ENCODE results near the gene CGN. TPM values are rescaled to one million over a fixed set of nuclear protein-coding genes. Genes with fewer than 3 reads are reported as not detected.

The CGN gene, protein sequence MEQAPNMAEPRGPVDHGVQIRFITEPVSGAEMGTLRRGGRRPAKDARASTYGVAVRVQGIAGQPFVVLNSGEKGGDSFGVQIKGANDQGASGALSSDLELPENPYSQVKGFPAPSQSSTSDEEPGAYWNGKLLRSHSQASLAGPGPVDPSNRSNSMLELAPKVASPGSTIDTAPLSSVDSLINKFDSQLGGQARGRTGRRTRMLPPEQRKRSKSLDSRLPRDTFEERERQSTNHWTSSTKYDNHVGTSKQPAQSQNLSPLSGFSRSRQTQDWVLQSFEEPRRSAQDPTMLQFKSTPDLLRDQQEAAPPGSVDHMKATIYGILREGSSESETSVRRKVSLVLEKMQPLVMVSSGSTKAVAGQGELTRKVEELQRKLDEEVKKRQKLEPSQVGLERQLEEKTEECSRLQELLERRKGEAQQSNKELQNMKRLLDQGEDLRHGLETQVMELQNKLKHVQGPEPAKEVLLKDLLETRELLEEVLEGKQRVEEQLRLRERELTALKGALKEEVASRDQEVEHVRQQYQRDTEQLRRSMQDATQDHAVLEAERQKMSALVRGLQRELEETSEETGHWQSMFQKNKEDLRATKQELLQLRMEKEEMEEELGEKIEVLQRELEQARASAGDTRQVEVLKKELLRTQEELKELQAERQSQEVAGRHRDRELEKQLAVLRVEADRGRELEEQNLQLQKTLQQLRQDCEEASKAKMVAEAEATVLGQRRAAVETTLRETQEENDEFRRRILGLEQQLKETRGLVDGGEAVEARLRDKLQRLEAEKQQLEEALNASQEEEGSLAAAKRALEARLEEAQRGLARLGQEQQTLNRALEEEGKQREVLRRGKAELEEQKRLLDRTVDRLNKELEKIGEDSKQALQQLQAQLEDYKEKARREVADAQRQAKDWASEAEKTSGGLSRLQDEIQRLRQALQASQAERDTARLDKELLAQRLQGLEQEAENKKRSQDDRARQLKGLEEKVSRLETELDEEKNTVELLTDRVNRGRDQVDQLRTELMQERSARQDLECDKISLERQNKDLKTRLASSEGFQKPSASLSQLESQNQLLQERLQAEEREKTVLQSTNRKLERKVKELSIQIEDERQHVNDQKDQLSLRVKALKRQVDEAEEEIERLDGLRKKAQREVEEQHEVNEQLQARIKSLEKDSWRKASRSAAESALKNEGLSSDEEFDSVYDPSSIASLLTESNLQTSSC
- total RNA-seq: 100 to 1,000 TPM in 3 of 6 donors, 10 to 100 TPM in 3; 51.6 to 223 (median 99.2) TPM

DNA sequence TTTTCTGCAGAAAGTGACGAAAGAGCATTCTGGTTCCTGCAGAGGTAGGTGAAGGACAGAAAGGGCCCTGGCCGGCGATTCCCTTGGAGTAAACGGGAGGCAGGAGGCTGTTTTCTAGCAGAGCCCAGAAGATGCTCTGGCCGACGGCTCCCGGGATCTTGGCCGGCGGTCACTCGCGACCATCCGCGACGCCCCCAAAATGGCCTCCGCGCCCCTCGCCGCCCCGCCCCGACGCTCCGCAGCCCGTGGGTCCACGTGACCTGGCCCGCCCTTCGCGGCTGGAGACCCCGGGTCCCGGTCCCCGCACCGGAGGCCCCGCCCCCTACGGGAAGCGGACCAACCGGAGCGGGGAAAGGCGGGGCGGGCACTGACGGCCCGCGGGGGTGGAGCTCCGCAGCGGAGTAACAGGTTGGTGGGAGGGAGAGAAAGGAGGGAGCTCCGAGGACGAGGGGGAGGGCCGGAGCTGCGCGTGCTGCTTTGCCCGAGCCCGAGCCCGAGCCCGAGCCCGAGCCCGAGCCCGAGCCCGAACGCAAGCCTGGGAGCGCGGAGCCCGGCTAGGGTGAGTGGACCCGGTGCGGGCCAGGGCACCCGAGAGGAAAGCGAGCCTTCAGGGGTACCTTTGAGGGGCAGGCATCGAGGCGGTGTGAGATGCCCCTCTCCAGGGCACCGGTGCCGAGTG lies at the start of gene CGN:
Gene CGN (plus strand): TSS at position 431 of the 679 bp plus-strand sequence. CDS start 7,133 bp downstream, outside the sequence.
- peaks cover 11 to 31% (median 23%) of the 10 kb centered on the region in 4 donors for H3K4me1 ChIP-seq
- no peaks in the 10 kb centered on the region for H3K9me3 ChIP-seq
- H3K4me3 ChIP-seq: peak within 1 kb of the TSS; percentile 44 to 92 (median 72)
- TF ChIP-seq EP300 (IDR thresholded peaks at IDR 0.05): no peak
- TF ChIP-seq POLR2AphosphoS5 (IDR thresholded peaks at IDR 0.05): peak in 1 of 2 donors; percentile 55
- no peak for TF ChIP-seq CTCF (IDR thresholded peaks at IDR 0.05)
- peak in 3 of 4 donors; percentile 5 to 78 (median 15) for TF ChIP-seq POLR2A (IDR thresholded peaks at IDR 0.05)
- H3K27me3 ChIP-seq: no peaks in the 10 kb centered on the region
- H3K36me3 ChIP-seq: no peaks in the 10 kb centered on the region
- H3K27ac ChIP-seq: peak within 1 kb of the TSS; percentile 73 to 87 (median 84)
- 0 to 1% methylated on average over 16 to 38 of the region's 68 CpGs for WGBS, 2 donors
- peak; percentile 94 to 96 for DNase-seq
- ATAC-seq (ENCODE audit: low FRiP score in 2 of 2): peak; percentile 87 to 95

DNA sequence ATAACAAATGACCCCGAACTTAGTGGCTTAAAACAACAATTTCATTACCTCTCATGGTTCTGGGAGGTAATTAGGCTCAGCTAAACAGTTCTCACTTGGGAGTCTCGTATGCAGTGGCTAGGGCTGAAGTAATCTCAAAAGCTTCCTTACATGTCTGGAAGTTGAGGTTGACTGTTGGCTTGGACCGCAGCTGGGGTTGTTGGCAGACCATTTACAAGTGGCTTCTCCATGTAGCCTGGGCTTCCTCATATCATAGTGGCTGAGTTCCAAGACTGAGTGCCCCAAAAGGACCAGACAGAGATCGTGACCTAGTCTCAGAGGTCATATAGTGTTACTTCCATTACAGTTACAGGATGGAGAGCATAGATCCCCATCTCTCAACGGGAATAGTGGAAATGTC lies 49.5 kb upstream of the CGN start:
- no peak for ATAC-seq (ENCODE audit: low FRiP score in 2 of 2)
- TF ChIP-seq POLR2A (IDR thresholded peaks at IDR 0.05) (no peak), CTCF (IDR thresholded peaks at IDR 0.05) (no peak), POLR2AphosphoS5 (IDR thresholded peaks at IDR 0.05) (no peak), EP300 (IDR thresholded peaks at IDR 0.05) (no peak)
- no peaks in the 10 kb centered on the region for H3K27me3 ChIP-seq

GRCh38 chr1:151465026-151465425 lies 46.2 kb upstream of the CGN start:
- Histone ChIP-seq H3K27me3 (no peaks in the 10 kb centered on the region), H3K36me3 (no peaks in the 10 kb centered on the region), H3K27ac (no peak overlapping the region), H3K9me3 (no peaks in the 10 kb centered on the region), H3K4me3 (no peak overlapping the region), H3K4me1 (peaks cover 0 to 1% (median 0%) of the 10 kb centered on the region in 4 donors)
- ATAC-seq (ENCODE audit: low FRiP score in 2 of 2) (no peak), DNase-seq (no peak)
- TF ChIP-seq EP300 (IDR thresholded peaks at IDR 0.05) (no peak), POLR2AphosphoS5 (IDR thresholded peaks at IDR 0.05) (no peak), CTCF (IDR thresholded peaks at IDR 0.05) (no peak), POLR2A (IDR thresholded peaks at IDR 0.05) (no peak)
- WGBS, 2 donors: 38 to 66% methylated on average over 1 of the region's 1 CpG

More for the DNA sequence above, 49.5 kb upstream of the CGN start:
- Histone ChIP-seq H3K4me1 (peaks cover 9 to 16% (median 16%) of the 10 kb centered on the region in 4 donors), H3K27ac (no peak overlapping the region), H3K36me3 (no peaks in the 10 kb centered on the region), H3K4me3 (no peak overlapping the region), H3K9me3 (no peaks in the 10 kb centered on the region)
- DNase-seq: no peak
- WGBS, 2 donors: 62 to 71% methylated on average over 5 of the region's 5 CpGs
